GM21515 (cell line): ENCODE results near the gene ZNF557.

Source experiments
- ATAC-seq: cut with Tn5 transposase; IDR thresholded peaks from one replicate; pipeline ENCODE4 v1.9.1; 2021; ENCODE audit not compliant: unreplicated experiment

Gene ZNF557

DNA sequence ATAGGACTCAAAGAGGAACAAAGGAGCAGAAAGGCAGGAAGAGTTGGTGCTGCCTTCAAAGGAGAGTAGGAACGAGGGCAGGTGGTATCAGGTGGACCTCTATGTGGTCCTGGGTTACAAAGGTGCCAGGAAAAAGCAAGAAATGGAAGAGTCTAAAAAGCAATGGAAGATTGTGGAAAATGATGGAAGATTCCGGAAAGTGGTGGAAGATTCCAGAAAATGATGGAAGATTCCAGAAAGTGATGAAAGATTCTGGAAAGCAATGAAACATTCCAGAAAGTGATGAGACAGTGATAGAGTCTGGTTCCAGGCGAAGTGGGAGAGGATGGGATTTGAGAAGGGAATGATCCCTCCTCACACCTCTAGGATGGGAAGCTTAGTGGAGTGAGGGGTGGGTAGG lies 55.3 kb downstream of the ZNF557 start:
- ATAC-seq: no peak

- ATAC-seq: no peak
Observed at GRCh38 chr19:7125221-7125620, 55.7 kb downstream of the ZNF557 start.

GRCh38 chr19:7126132-7126531 lies 56.6 kb downstream of the ZNF557 start:
- ATAC-seq: no peak

- ATAC-seq: no peak
Observed at GRCh38 chr19:7130043-7130442, 60.5 kb downstream of the ZNF557 start.

GRCh38 chr19:7132054-7132453 lies 62.6 kb downstream of the ZNF557 start:
- no peak for ATAC-seq

- no peak for ATAC-seq
Observed at GRCh38 chr19:7137120-7137519, 67.6 kb downstream of the ZNF557 start.
